ENCODE data around the gene PCDHB8.
"Not testable (repeated sequence)": the region's sequence is repeated elsewhere in the genome, so short reads cannot be mapped to it uniquely, and the experiment has no call there.

Gene PCDHB8

GRCh38 chr5:141186897-141187512, 9.4 kb downstream of the PCDHB8 start, which contains the start of gene PCDHB9:
Gene PCDHB9 (plus strand): TSS chr5:141187161. CDS start chr5:141187319, 158 bp downstream.
- H3K27ac ChIP-seq, result no peak within 1 kb of the TSS
- TF ChIP-seq CTCF (conservative IDR thresholded peaks at IDR 0.05), result peak; percentile 86

GRCh38 chr5:141188682-141189081, 11.1 kb downstream of the PCDHB8 start:
- H3K27ac ChIP-seq, result not testable (repeated sequence)

GRCh38 chr5:141189131-141189530, 11.5 kb downstream of the PCDHB8 start:
- H3K27ac ChIP-seq, result not testable (repeated sequence)

- peak within 1 kb of the TSS; percentile 42; the same call in 1 of the 2 replicates for H3K27ac ChIP-seq
- peak; percentile 91 for TF ChIP-seq CTCF (conservative IDR thresholded peaks at IDR 0.05)
Measured at GRCh38 chr5:141192110-141192725, 14.6 kb downstream of the PCDHB8 start, which contains the start of gene PCDHB10. Gene PCDHB10 (plus strand): TSS chr5:141192353. CDS start chr5:141192553, 200 bp downstream.

- not testable (repeated sequence) for H3K27ac ChIP-seq
Measured at GRCh38 chr5:141194332-141194731, 16.7 kb downstream of the PCDHB8 start.

GRCh38 chr5:141196363-141196762, 18.8 kb downstream of the PCDHB8 start:
- no peak overlapping the region for H3K27ac ChIP-seq
- TF ChIP-seq CTCF (conservative IDR thresholded peaks at IDR 0.05), result no peak

- TF ChIP-seq CTCF (conservative IDR thresholded peaks at IDR 0.05), result peak; percentile 87
- H3K27ac ChIP-seq, result peak within 1 kb of the TSS; percentile 73
Measured at GRCh38 chr5:141199359-141200235, 22.0 kb downstream of the PCDHB8 start, which contains the start of gene PCDHB11. Gene PCDHB11 (plus strand): TSS chr5:141199627. CDS start chr5:141199775, 148 bp downstream.

GRCh38 chr5:141201126-141201525, 23.5 kb downstream of the PCDHB8 start:
- H3K27ac ChIP-seq, result not testable (repeated sequence)

GRCh38 chr5:141201646-141202045, 24.1 kb downstream of the PCDHB8 start:
- H3K27ac ChIP-seq, result not testable (repeated sequence)

- TF ChIP-seq CTCF (conservative IDR thresholded peaks at IDR 0.05), result no peak
- no peak within 1 kb of the TSS for H3K27ac ChIP-seq
Measured at GRCh38 chr5:141208478-141208877, 30.9 kb downstream of the PCDHB8 start, which contains the start of gene PCDHB12. Gene PCDHB12 (plus strand): TSS chr5:141208719. CDS start chr5:141208908, 189 bp downstream.

GRCh38 chr5:141210281-141210680, 32.7 kb downstream of the PCDHB8 start:
- not testable (repeated sequence) for H3K27ac ChIP-seq

GRCh38 chr5:141210849-141211248, 33.3 kb downstream of the PCDHB8 start:
- not testable (repeated sequence) for H3K27ac ChIP-seq

All from VCaP (cell line).